ENCODE results near the gene STK36.

Gene STK36

DNA sequence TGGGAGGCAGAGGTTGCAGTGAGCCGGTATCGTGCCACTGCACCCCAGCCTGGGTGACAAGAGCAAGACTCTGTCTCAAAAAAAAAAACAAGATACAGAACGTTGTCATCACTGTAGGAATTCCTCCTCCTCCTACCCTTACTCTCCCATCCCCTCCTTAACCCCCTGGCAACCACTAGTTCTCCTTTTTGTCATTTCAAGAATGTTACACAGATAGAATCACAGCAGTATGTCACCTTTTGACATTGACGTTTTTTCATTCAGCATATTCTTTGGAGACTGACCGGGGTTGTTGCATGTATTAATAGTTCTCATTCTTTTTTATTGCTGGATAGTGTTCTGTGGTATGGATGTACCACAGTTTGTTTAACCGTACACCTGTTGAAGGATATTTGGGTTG, 71.2 kb downstream of the STK36 start:
- in situ Hi-C loops (cut with MboI; ENCODE audit: low sequenced_read_pairs) = no loop called here

DNA sequence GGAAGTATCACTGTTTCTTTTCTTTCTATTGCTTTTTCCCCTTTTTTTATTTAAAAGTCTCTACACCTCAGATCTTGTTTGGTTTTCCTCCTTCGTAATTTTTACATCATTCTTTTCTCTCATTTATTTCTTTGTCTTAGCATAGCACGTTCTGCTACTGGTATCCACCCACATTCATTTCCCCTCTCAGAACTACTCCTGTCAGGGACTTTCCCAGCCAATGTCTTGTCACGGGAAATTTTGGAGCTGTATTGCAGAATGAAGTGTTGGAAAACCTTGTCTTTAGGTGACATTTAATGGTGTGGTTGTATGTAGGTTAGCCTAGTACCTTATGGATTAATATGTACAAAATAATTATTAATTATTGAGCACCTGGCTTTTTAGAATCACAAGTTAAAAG, 72.7 kb downstream of the STK36 start:
- in situ Hi-C loops (cut with MboI; ENCODE audit: low sequenced_read_pairs) = no loop called here

DNA sequence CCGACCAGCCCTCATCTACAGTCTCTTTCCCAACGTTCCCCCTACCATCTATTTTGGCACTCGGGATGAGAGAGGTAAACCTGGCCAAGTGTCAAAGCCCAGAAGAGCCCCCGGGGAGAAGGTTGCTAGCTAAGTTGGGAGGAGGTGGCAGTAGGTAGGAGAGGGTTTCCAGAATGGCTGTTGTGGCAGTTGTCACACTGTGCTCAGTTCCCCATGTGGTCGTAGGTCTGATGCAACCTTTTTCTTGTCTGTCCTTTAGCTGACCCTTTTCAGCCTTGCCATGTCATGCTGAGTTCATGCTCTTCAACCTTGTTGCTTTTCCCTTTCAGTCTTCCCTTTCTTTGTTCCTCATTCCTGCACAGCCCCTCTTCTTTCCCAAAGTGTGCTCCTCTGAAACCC, 73.3 kb downstream of the STK36 start:
- in situ Hi-C loops (cut with MboI; ENCODE audit: low sequenced_read_pairs) = no loop called here

DNA sequence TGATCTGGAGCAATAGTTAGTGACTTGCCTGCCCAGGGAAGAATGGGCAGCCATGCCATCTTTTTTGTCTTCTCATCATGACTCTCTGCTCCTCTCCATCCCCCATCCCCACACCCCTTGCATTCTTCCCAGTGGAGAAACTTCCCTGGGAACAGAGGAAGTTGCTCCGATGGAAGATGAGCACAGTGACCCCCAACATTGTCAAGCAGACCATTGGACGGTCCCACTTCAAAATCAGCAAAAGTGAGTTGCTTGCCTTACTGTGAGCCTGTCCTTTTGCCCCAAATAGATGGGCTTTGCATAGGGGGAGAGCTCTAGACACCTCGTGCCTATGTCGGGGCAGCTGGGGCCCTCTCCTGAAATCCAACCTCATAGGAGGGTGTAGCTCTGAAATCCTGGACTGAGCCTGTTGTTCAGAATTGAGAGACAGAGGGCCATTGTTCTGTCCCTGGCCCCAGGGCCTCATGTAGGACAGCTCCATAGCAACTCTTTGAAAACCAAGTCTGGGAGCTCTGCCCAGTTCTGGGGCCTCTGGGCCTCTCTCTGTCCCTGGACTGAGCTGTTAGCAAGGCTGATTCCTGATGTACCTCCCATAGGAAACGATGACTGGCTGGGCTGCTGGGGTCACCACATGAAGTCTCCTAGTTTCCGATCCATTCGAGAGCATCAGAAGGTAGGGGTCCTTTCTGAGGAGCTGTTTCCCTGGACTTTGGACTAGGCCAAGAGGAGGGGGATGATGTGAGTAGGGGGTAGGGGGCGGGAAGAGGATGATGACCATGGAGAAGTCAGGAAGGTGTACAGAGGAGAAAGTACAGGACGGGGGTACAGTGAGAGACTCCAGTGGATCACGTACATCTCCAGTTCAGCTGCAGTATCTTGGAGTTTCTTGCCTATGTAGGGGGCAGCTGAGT, 73.9 kb downstream of the STK36 start:
- in situ Hi-C loops (cut with MboI; ENCODE audit: low sequenced_read_pairs) = no loop called here

DNA sequence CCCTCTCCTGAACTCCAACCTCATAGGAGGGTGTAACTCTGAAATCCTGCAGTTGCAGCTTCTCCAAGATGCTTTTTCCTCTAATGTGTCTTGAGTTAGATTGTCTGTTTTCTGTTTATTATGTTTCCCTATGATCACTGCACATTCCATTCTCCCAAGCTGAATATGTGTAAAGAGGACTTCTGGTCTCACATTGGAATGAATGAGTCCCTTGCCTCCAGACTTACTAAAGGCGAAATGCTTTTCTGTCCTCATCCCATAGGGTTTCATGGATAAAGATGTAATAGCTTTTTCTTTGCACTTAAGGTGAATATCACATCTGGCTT, 74.5 kb downstream of the STK36 start:
- in situ Hi-C loops (cut with MboI; ENCODE audit: low sequenced_read_pairs) = no loop called here

DNA sequence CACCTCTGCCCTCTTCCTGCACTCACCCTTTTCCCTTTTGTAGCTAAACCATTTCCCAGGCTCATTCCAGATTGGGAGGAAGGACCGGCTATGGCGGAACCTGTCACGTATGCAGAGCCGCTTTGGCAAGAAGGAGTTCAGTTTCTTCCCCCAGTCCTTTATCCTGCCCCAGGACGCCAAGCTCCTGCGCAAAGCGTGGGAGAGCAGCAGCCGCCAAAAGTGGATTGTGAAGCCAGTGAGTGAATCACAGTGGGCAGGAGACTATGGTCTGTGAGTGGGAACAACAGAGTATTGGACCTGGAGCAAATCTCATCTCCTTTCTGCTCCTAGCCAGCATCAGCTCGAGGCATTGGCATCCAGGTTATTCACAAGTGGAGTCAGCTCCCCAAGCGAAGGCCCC, 75.1 kb downstream of the STK36 start:
- in situ Hi-C loops (cut with MboI; ENCODE audit: low sequenced_read_pairs) = no loop called here

DNA sequence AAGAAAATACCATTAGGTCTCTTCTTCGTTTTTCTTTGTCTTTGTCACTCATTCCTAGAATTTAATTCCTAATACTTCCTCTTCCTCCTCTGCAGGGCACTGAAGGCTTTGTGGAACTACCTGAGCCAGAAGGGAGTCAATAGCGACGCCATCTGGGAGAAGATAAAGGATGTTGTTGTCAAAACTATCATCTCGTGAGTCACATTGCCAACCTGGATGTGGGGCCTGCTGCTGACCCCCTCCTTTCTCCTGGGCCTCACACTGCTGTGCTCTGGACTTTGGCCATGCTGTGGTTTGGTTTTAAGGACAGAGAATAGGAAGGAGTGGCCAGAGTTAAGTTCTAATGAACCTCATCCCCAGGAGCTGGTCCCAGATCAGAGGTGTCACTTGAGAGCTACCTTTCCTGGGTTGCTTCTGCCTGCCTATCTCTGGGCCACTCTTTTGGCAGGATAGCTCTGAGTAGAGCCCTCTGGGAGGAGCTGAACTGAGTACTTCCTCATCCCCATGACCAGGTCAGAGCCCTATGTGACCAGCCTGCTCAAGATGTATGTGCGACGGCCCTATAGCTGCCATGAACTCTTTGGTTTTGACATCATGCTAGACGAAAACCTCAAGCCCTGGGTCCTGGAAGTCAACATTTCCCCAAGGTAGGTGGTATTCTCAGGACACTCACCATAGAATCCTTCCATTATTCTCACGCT, 77.0 kb downstream of the STK36 start:
- in situ Hi-C loops (cut with MboI; ENCODE audit: low sequenced_read_pairs) = no loop called here

All from HL-60/S4 treated with retinoic acid at 250 ng/mL for 4 days and 3 days (cell line).